ENCODE results near the gene SUCNR1.
"Not testable (repeated sequence)": the region's sequence is repeated elsewhere in the genome, so short reads cannot be mapped to it uniquely, and the experiment has no call there.

SUCNR1 gene

GRCh38 chr3:151874079-151874478 is 636 bp downstream of the SUCNR1 start:
- DNase-seq: peak; percentile 5

GRCh38 chr3:151875759-151876158 is 2.3 kb downstream of the SUCNR1 start:
- peak; percentile 91 for DNase-seq

GRCh38 chr3:151877269-151877668 is 3.8 kb downstream of the SUCNR1 start:
- no peak for DNase-seq

- no peak for DNase-seq
Observed at GRCh38 chr3:151878465-151878864, 5.0 kb downstream of the SUCNR1 start.

GRCh38 chr3:151879037-151879436 is 5.6 kb downstream of the SUCNR1 start:
- no peak for DNase-seq

- peak; percentile 71 for DNase-seq
Observed at GRCh38 chr3:151879679-151880415, 6.4 kb downstream of the SUCNR1 start.

- DNase-seq: no peak
Observed at GRCh38 chr3:151880416-151880690, 6.9 kb downstream of the SUCNR1 start.

GRCh38 chr3:151881137-151881536 is 7.7 kb downstream of the SUCNR1 start:
- no peak for DNase-seq

- DNase-seq: not testable (repeated sequence)
Observed at GRCh38 chr3:151885397-151885796, 12.0 kb downstream of the SUCNR1 start.

GRCh38 chr3:151887450-151888211 is 14.2 kb downstream of the SUCNR1 start:
- not testable (repeated sequence) for DNase-seq

- DNase-seq: peak; percentile 60
Observed at GRCh38 chr3:151890721-151891141, 17.3 kb downstream of the SUCNR1 start.

- DNase-seq: no peak
Observed at GRCh38 chr3:151891721-151892120, 18.3 kb downstream of the SUCNR1 start.

GRCh38 chr3:151894219-151894618 is 20.8 kb downstream of the SUCNR1 start:
- no peak for DNase-seq

GRCh38 chr3:151895478-151896241 is 22.2 kb downstream of the SUCNR1 start:
- no peak for DNase-seq

GRCh38 chr3:151896246-151897012 is 23.0 kb downstream of the SUCNR1 start:
- no peak for DNase-seq

- not testable (repeated sequence) for DNase-seq
Observed at GRCh38 chr3:151898121-151898520, 24.7 kb downstream of the SUCNR1 start.

- not testable (repeated sequence) for DNase-seq
Observed at GRCh38 chr3:151898564-151899261, 25.3 kb downstream of the SUCNR1 start.

- no peak for DNase-seq
Observed at GRCh38 chr3:151899996-151900395, 26.6 kb downstream of the SUCNR1 start.

- no peak for DNase-seq
Observed at GRCh38 chr3:151900460-151900859, 27.0 kb downstream of the SUCNR1 start.

- DNase-seq: no peak
Observed at GRCh38 chr3:151900884-151901643, 27.6 kb downstream of the SUCNR1 start.

GRCh38 chr3:151901644-151902285 is 28.3 kb downstream of the SUCNR1 start:
- no peak for DNase-seq
